GM18517 (cell line): Measurements from ENCODE around the gene EP400.

Experiments
- ATAC-seq: cut with Tn5 transposase; IDR thresholded peaks from one replicate; pipeline ENCODE4 v1.9.1; 2021; ENCODE audit warnings: mild to moderate bottlenecking, moderate library complexity; ENCODE audit not compliant: unreplicated experiment

The EP400 gene

DNA sequence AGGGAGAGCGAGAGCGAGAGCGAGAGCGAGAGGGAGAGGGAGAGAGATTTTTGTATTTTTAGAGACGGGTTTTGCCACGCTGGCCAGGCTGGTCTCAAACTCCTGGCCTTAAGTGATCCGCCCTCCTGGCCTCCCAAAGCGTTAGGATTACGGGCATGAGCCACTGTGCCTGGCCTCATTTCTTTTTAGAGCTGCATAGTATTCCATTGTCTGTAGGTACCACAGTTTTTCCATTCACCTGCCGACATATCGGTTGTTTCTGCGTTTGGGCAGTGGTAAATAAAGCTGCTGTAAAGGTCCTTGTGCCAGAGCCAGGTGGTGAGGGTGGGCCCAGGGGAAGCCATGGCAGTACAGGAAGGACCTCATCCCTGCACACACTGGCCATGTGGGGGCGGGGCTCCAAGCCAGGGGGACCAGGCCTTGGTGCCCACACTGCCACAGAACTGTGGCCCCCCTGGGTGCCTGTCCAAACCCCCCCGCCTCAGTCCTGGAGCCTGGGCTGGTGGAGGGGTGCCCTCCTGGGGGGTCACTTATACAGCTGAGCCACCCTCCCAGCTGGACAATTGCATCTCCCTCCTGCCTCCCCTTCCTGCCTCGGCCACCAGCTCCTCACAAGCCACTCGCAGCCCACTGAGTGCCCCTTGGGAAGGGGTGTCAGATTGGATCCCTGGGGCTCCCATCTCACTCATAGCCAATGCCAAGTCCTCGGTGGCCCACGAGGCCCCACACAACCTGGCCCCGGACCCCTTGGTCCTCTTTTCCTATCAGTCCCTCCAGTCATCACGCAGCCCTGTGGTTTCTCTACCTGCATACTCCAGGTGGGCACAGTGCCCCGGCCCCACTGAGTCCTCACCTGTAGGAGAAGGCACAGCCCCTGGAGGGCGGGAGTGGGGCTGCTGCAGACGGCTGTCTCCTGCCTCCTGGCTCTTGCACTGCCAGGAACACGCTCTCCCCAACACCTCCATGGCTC lies 22.3 kb upstream of the EP400 start:
- ATAC-seq: no peak

DNA sequence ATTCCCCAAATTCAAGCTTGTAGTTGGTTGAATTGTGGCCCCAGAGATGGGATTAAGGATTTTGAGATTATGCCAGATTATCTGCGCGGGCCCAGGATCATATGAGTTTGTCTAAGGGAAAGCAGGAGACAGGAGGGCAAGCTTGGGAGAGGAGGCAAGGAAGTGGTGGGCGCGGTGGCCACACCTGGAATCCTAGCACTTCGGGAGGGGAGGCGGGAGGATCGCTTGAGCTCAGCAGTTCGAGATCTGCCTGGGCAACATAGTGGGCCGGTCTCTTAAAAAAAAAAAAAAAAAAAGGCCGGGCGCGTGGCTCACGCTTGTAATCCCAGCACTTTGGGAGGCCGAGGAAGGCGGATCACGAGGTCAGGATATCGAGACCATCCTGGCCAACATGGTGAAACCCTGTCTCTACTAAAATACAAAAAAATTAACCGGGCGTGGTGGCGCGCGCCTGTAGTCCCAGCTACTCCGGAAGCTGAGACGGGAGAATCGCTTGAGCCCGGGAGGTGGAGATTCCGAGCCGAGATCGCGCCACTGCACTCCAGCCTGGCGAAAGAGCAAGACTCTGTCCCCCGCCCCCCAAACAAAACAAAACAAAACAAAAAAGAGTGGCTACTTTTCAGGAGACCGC lies 21.5 kb upstream of the EP400 start:
- no peak for ATAC-seq

DNA sequence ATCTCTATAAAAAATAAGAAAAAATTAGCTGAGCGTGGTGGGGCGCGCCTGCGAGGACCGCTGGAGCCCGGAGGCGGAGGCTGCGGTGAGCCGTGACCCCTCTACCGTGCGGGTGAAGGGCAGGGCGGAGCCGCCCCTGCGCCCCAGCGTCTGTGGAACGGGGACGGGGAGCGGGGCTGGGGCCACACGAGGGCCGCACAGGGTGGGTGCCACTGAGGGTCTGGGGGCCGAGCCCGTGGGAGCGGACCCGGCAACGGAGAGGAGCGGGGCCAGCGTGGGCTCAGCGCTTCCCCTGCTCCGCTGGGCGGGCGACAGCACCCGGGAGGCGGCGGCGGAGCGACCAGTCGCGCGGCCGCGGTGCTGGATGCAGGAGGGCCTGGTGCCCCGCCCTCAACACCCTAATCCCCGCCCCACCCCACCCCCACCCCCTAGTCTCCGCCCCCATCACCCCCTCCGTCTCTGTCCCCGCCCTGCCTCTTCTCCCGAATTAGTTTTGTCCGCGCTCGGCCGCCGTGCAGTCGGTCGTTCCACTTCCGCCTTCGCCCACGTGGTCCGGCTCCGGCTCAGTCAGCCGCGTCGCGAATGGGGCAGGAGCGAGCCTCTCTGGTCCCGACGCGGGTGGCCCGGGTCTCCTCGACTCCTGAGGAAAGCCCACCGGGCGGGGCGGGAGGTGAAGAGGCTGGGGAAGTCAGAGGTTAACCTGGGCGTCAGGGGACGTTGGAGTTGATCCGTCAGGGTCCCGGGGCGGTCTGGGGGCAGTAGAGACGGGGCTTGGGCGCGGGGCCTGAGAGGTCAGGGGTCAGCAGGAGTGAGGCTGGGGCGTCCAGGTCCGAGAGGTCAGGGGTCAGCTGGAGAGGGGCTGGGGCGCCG lies 20.8 kb upstream of the EP400 start, which contains the start of gene PUS1:
PUS1 (plus strand) TSS at position 566 of the 870 bp plus-strand sequence. CDS start 447 bp downstream, outside the sequence.
- ATAC-seq: peak; percentile 54

DNA sequence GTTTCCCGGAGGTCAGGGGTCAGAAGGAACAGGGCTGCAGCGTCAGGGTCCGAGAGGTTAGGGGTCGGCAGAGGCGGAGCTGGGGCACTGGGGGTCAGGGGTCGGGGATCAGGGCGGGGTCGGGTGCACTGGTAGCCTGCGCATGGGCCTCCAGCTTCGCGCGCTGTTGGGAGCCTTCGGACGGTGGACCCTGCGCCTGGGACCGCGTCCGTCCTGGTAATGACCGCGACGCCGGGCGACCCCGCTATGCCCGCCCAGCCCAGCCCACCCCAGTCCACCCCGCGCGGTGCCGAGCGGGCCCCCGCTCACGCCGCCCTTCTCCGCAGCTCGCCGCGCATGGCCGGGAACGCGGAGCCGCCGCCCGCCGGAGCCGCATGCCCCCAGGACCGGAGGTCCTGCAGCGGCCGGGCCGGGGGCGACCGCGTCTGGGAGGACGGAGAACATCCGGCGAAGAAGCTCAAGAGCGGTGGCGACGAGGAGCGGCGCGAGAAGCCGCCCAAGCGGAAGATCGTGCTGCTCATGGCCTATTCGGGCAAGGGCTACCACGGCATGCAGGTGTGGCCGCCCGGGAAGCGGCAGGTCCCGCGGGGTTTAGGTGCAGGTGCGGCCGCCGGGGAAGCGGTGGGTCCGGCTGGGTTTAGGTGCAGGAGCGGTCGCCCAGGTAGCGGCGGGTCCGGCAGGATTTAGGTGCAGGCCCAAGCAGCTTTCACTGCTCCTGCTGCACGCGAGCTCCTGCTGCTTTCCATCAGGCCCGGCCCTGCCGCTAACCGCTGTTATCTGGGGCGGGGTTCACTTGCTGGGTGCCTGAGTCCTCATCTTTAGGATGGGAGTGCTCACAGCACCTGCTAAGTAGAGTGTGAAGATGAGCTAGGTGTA lies 19.9 kb upstream of the EP400 start:
- peak; percentile 32 for ATAC-seq

DNA sequence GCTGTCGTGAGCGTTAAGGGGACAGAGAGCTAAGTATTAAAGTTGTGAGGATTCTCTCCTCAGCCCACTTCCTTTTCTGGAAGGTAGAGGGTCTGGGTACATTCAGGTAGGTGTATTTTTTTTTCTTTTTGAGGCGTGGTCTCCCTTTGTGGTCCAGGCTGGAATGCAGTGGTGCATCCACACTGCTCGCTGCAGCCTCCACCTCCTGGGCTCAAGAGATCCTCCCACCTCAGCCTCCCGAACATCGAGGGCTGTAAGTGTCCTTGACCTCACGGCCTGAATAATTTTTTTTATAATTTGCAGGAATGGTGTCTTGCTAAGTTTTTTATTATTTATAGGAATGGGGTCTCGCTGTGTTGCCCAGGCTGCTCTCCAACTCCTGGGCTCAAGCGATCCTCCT lies 19.2 kb upstream of the EP400 start:
- ATAC-seq: peak; percentile 6

DNA sequence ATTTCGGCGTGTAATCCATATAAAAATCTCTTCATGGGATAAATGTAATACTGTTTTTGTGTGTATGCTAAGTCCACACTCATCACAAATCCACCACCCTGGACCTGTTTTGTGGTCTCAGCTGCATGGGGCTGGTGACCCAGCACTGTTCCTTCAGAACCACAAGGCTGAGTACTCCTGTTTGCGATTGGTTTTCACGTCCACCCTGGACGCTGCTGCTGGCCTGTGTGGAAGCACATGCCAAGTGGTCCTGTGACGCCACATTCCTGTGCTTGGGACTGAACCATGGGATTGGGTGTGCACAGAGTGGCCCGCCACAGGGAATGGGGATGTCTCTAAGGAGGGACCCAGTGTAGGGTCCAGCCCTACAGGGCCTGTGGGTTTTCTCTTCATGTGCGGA lies 16.4 kb upstream of the EP400 start:
- no peak for ATAC-seq

DNA sequence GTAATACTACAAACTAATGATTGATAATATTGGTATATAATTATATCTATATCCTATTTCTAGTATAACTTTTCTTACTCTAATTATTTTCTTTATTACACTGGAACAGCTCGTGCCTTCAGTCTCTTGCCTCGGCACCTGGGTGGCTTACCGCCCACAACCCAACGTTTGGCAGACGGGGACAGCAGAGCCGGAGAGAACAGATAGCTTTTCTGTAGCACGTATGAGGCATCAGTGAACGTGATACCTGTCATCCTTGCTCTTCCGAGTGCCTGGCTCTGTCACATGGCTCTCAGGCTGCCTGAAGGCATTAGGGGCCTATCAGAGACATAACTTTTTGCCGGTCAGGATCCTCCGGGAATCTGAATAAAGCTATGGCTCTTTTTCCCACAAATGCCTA lies 15.2 kb upstream of the EP400 start:
- ATAC-seq: no peak

DNA sequence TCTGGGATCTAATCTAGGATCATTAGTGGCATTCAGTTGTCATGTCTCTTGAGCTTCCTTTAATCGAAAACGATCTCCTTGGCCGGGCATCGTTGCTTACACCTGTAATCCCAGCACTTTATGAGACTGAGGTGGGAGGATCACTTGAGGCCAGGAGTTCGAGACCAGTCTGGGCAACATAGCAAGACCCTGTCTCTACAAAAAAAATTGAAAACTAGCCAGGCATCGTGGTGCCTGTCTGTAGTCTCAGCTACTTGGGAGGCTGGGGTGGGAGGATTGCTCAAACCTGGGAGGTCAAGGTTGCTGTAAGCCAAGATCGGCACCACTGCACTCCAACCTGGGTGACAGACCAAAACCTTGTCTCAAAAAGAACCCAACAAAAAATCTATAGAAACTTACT lies 11.7 kb upstream of the EP400 start:
- no peak for ATAC-seq

DNA sequence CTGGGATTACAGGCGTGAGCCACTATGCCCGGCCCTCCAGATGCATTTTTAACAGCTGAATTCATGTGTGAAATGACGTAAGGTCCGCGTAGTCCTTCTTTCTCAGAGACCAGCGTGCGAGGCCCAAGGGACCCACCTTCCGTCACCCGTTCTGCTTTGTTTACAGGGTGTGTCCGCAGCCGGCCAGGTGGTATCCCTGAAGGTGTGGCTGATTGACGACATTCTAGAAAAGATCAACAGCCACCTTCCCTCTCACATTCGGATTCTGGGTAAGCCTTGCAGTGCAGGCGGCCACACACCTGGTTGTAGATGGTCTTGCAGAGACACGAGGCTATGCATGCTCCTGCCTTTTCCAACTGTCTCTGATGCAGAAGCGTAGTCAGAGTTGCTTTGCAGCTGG lies 10.7 kb upstream of the EP400 start:
- no peak for ATAC-seq

DNA sequence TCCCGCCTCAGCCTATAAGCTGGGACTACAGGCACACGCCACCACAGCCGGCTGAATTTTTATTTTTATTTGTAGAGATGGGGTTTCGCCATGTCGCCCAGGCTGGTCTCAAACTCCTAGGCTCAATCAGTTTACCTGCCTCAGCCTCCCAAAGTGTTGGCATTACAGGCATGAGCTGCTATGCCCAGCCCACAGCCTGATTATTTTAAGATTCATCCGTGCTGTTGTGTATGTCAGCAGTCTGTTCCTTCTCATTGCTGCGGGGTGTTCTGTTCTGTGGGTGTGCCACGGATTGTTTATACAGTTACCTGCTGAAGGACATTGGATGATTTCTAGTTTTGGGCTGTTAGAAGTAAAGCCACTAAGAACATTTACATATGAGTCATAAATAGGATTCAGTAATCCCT lies 9.6 kb upstream of the EP400 start:
- no peak for ATAC-seq

DNA sequence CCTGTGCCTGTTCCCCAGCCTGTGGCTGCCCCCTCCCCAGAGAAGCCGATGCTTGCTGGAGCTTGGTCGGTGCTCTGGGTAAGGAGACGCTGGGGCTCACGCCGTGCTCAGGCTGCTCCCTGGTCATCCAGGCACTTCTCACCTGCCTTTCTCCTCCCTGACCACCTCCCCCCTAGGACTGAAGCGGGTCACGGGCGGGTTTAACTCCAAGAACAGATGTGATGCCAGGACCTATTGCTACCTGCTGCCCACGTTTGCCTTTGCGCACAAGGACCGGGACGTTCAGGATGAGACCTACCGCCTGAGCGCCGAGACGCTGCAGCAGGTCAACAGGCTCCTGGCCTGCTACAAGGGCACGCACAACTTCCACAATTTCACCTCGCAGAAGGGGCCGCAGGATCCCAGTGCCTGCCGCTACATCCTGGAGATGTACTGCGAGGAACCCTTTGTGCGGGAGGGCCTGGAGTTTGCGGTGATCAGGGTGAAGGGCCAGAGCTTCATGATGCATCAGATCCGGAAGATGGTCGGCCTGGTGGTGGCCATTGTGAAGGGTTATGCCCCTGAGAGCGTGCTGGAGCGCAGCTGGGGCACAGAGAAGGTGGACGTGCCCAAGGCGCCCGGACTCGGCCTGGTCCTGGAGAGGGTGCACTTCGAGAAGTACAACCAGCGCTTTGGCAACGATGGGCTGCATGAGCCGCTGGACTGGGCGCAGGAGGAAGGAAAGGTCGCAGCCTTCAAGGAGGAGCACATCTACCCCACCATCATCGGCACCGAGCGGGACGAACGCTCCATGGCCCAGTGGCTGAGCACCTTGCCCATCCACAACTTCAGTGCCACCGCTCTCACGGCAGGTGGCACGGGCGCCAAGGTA lies 8.4 kb upstream of the EP400 start:
- no peak for ATAC-seq

DNA sequence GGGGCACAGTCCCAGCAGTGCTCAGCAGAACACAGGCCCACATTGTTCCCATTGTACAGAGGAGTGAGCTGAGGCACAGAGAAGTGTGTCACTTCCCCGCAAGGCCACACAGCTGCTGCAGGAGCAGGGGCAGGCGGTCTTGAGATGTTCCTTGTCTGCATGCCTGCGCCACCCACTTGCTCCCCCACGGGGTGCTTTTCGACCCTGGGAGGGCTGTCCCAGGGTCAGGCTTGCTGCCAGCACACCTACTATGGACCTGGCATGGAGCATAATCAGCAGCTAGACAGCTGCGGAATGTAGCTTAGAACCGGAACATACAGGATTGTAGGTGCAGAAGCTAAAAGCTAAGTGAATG lies 7.8 kb upstream of the EP400 start:
- no peak for ATAC-seq

DNA sequence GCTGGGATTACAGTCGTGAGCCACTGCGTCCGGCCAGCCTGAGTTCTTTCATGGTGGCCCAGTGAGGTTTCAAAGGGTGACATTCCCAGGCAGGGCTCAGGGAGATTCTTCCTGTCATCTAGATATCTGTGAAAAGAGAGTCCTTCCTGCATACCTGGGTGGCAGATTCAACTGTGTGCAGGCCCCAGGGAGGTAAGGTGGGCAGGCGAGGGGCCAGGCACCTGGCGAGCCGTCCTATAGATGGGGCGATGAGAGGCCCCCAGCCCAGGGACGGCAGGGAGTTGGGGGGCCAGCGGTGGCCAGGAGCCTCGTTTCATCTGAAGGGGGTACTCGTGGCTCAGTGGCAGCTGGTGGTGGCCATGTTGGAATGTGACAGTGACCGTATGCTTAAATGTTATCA lies 7.1 kb upstream of the EP400 start:
- ATAC-seq: no peak

DNA sequence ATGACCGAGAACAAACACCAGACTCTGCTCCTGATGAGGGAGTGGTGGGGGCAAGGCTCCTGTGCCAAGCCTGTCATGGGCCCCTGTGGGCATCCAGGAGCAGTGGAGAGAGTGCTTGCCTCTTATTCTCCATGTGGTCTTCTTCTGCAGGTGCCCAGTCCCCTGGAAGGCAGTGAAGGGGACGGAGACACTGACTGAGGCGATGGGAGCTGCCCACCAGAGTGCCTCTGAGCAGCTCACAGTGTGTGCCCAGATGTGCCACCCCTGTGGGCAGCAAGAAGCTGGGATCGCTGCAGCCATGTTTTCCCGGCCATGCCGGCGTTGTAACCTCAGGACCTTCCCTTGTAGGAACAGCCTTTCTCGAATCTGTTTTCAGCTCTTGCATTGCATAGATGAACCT lies 6.4 kb upstream of the EP400 start:
- ATAC-seq: no peak

DNA sequence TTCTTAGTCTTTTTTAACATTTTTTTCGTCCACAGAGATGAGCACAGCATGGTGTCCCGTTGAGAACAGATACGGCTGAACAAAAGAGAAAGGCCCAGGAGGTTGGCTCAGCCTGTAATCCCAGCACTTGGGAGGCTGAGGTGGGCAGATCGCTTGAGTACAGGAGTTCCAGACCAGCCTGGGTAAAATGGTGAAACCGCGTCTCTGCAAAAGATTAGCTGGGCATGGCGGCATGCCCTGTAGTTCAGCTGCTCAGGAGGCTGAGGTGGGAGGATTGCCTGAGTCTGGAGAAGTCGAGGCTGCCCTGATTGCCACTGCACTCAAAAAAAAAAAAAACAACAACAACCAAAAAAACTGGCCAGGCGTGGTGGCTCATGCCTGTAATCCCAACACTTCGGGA lies 5.9 kb upstream of the EP400 start:
- no peak for ATAC-seq

DNA sequence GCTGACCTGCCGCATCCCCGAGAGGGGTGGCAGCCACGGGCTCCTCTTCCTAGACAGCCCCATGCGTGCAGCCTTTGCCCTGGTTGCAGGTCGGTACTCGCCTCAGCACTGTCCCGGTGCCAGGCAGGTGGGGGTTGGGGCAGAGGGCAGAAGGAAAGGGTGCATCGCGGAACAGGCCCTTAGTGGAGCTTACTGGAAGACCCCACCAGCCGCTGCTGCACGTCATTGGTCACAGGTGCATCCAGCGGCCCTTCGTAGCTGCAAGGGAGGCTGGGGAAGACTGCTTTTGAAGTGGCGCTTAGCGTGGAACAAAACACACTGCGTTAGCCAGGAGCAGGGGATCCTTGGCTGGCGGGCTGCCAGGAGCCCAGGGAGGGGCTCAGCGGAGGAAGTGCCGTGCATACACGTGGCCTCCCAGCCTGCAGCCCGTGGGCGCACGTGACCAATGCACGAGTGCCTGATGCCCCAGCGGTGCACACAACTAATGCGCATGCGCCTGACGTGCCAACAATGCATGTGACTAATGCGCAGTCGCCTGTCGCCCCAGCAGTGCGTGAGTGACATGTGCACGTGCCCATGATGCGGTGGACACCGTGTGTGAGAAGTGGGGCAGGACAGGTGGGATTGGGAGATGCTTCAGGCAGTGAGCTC lies 5.0 kb upstream of the EP400 start:
- ATAC-seq: no peak

DNA sequence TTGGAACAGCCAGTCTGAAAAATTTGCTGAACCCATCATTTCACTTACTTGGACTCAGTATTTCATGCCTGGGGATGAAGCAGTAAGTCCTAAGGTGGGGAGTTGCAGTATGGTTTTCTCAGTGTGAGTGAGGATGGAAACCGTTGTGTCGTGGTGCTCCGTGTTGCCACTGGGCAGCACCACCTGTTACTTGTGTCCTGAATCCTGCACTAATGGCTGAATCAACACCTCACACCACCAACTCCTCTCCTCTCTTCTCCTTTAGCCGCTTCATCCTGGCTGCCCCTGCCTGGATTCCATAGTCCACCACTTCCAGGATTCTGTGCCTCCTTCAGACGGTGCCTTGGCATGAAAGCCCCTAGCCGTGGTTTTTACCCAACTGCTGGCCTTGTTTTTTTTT lies 3.0 kb upstream of the EP400 start:
- no peak for ATAC-seq

DNA sequence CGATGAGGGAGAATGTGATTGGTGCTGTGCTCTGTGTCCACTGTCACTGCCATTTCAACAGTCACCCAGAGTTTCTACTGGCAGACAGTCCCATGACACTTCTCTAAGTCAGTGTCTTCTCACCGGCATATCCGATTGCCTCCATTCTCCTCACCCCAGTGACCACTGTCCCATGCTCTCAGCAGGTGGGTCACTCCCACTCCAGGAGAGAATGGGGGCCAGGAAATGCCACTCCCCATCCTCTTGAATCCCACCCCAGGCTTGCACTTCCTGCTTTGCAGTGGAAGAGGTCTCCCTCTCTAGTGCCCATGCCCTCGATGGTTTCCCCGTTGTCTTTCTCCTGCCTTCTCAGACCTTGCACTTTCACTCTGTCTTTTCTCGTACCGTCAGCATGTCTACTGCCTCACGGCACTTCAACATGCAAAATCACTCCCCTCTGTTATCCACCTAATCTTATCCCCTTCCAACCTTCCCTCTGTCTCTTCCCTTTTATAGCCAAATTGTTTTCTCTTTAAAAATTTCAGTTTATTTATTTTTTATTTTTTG lies 2.2 kb upstream of the EP400 start:
- ATAC-seq: no peak
